ENCODE data around the gene SLC35F2. TPM values are rescaled to one million over a fixed set of nuclear protein-coding genes. Genes with fewer than 3 reads are reported as not detected.

SLC35F2 gene
- polyA plus RNA-seq, 1 donor from 2014 or later, result 0.59 TPM

GRCh38 chr11:107787733-107788132 lies 70.9 kb downstream of the SLC35F2 start:
- TF ChIP-seq EZH2 (IDR thresholded peaks at IDR 0.05; ENCODE audit: borderline replicate concordance, insufficient read depth, low read length, poor library complexity, severe bottlenecking) (no peak), RAD21 (conservative IDR thresholded peaks at IDR 0.05) (no peak), EP300 (conservative IDR thresholded peaks at IDR 0.05; ENCODE audit: poor library complexity, severe bottlenecking) (no peak), REST (IDR thresholded peaks at IDR 0.05; ENCODE audit: borderline replicate concordance) (no peak), CTCF (IDR thresholded peaks at IDR 0.05; ENCODE audit: poor library complexity, severe bottlenecking) (no peak), TAF1 (IDR thresholded peaks at IDR 0.05; ENCODE audit: low read depth) (no peak), POLR2AphosphoS5 (IDR thresholded peaks at IDR 0.05) (no peak), SMC3 (conservative IDR thresholded peaks at IDR 0.05; ENCODE audit: poor library complexity) (no peak), MXI1 (conservative IDR thresholded peaks at IDR 0.05; ENCODE audit: poor library complexity, severe bottlenecking) (no peak)
- H4K20me1 ChIP-seq (ENCODE audit: insufficient read depth), result no peaks in the 10 kb centered on the region
- no peaks in the 10 kb centered on the region for H3K36me3 ChIP-seq (ENCODE audit: insufficient read depth, low read length)
- H3K9ac ChIP-seq (ENCODE audit: low read length), result no peak overlapping the region
- H3K27me3 ChIP-seq (ENCODE audit: insufficient read depth, low read depth, low read length), result no peaks in the 10 kb centered on the region
- H3K4me3 ChIP-seq (ENCODE audit: low read length), result no peak overlapping the region
- H3K4me2 ChIP-seq (ENCODE audit: low read length), result no peak overlapping the region
- H2AFZ ChIP-seq (ENCODE audit: low read depth, low read length), result no peak overlapping the region
- no peaks in the 10 kb centered on the region for H3K9me2 ChIP-seq (ENCODE audit: insufficient read depth, low read length)
- H3K27ac ChIP-seq (ENCODE audit: low read length), result no peak overlapping the region
- H3K79me2 ChIP-seq (replicated peaks; ENCODE audit: insufficient read depth, low read length), result no peaks in the 10 kb centered on the region
- H3F3A ChIP-seq (ENCODE audit: insufficient read depth, low read length, poor library complexity, severe bottlenecking), result no peaks in the 10 kb centered on the region
- no peaks in the 10 kb centered on the region for H3K9me3 ChIP-seq (ENCODE audit: low read length)

- Histone ChIP-seq H3K79me2 (replicated peaks; ENCODE audit: insufficient read depth, low read length) (no peaks in the 10 kb centered on the region), H3K9me2 (ENCODE audit: insufficient read depth, low read length) (no peaks in the 10 kb centered on the region)
- no peak for TF ChIP-seq REST (IDR thresholded peaks at IDR 0.05; ENCODE audit: borderline replicate concordance)
- no peak for TF ChIP-seq SMC3 (conservative IDR thresholded peaks at IDR 0.05; ENCODE audit: poor library complexity)
- no peak for TF ChIP-seq EZH2 (IDR thresholded peaks at IDR 0.05; ENCODE audit: borderline replicate concordance, insufficient read depth, low read length, poor library complexity, severe bottlenecking)
- TF ChIP-seq POLR2AphosphoS5 (IDR thresholded peaks at IDR 0.05), result no peak
- no peak for TF ChIP-seq EP300 (conservative IDR thresholded peaks at IDR 0.05; ENCODE audit: poor library complexity, severe bottlenecking)
- TF ChIP-seq CTCF (IDR thresholded peaks at IDR 0.05; ENCODE audit: poor library complexity, severe bottlenecking), result no peak
- TF ChIP-seq MXI1 (conservative IDR thresholded peaks at IDR 0.05; ENCODE audit: poor library complexity, severe bottlenecking), result no peak
- TF ChIP-seq RAD21 (conservative IDR thresholded peaks at IDR 0.05), result no peak
- TF ChIP-seq TAF1 (IDR thresholded peaks at IDR 0.05; ENCODE audit: low read depth), result no peak
Observed at GRCh38 chr11:107785401-107785800, 73.2 kb downstream of the SLC35F2 start.

More at GRCh38 chr11:107785401-107785800, 73.2 kb downstream of the SLC35F2 start:
- Histone ChIP-seq H3K27me3 (ENCODE audit: insufficient read depth, low read depth, low read length) (no peaks in the 10 kb centered on the region), H4K20me1 (ENCODE audit: insufficient read depth) (no peaks in the 10 kb centered on the region), H3K27ac (ENCODE audit: low read length) (no peak overlapping the region), H3K4me3 (ENCODE audit: low read length) (no peak overlapping the region), H3F3A (ENCODE audit: insufficient read depth, low read length, poor library complexity, severe bottlenecking) (no peaks in the 10 kb centered on the region), H3K36me3 (ENCODE audit: insufficient read depth, low read length) (no peaks in the 10 kb centered on the region), H3K9me3 (ENCODE audit: low read length) (no peaks in the 10 kb centered on the region), H2AFZ (ENCODE audit: low read depth, low read length) (no peak overlapping the region), H3K4me2 (ENCODE audit: low read length) (no peak overlapping the region), H3K9ac (ENCODE audit: low read length) (no peak overlapping the region)
